A549 (cell line): ENCODE measurements around the gene MYLK2.

ENCODE experiments used
- NR3C1 ChIP-seq: fragments of >200 bp; sonication (Bioruptor Twin); formaldehyde crosslinking; IDR thresholded peaks from 3 replicates; pipeline ENCODE4 v1.6.1; 2017
- RARB ChIP-seq: fragments of 250-450 bp; sonication (Bioruptor Pico); IDR thresholded peaks from 2 replicates; pipeline ENCODE4 v1.8.0; 2021; ENCODE audit warnings: mild to moderate bottlenecking, moderate library complexity
- RNF2 ChIP-seq: fragments of 200-600 bp; sonication (generic); IDR thresholded peaks from 2 replicates; pipeline ENCODE4 v1.6.1; 2016; ENCODE audit warnings: low read depth, mild to moderate bottlenecking, antibody characterized with exemption, moderate library complexity, borderline replicate concordance
- ZFP36 ChIP-seq: fragments of 450-650 bp; IDR thresholded peaks from 2 replicates; pipeline ENCODE4 v1.6.1; 2014; ENCODE audit warnings: borderline replicate concordance; ENCODE audit not compliant: partially characterized antibody
- TF ChIP-seq, protein P1 (sequence below): fragments of >200 bp; sonication (Bioruptor Twin); formaldehyde crosslinking; IDR thresholded peaks from 3 replicates; pipeline ENCODE4 v1.5.1; 2016
- TF ChIP-seq, protein P2 (sequence below): fragments of 250-450 bp; sonication (Bioruptor Pico); IDR thresholded peaks from 2 replicates; pipeline ENCODE4 v1.5.0; 2020; ENCODE audit warnings: low read depth, mild to moderate bottlenecking, moderate library complexity
- TF ChIP-seq, protein P3 (sequence below): fragments of 250-450 bp; sonication (Bioruptor Pico); IDR thresholded peaks from 2 replicates; pipeline ENCODE4 v1.5.0; 2021; ENCODE audit warnings: mild to moderate bottlenecking, moderate library complexity, borderline replicate concordance

DNA sequence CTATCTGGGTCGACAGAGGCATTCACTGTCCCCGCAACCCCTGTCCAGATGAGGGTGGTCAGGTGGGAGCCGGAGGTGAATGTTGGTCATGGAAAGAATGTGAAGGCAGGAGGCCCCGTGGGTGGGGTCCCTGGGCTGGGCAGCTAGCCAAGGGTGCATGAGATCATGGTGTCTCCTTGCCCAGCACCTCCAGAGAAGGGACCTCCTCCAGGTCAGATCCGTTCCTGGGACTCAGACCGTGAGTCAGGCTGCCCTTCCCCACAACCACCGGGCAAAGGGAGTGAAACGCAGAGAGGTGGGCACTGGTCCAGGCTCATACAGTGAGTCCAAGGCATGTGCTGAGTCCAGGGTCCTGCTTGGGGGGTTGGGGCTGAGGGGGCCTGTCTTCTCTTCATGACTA is 22.8 kb downstream of the MYLK2 start:
- TF ChIP-seq NR3C1 = no peak
- TF ChIP-seq, protein P1, sequence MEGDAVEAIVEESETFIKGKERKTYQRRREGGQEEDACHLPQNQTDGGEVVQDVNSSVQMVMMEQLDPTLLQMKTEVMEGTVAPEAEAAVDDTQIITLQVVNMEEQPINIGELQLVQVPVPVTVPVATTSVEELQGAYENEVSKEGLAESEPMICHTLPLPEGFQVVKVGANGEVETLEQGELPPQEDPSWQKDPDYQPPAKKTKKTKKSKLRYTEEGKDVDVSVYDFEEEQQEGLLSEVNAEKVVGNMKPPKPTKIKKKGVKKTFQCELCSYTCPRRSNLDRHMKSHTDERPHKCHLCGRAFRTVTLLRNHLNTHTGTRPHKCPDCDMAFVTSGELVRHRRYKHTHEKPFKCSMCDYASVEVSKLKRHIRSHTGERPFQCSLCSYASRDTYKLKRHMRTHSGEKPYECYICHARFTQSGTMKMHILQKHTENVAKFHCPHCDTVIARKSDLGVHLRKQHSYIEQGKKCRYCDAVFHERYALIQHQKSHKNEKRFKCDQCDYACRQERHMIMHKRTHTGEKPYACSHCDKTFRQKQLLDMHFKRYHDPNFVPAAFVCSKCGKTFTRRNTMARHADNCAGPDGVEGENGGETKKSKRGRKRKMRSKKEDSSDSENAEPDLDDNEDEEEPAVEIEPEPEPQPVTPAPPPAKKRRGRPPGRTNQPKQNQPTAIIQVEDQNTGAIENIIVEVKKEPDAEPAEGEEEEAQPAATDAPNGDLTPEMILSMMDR = no peak
- no peak for TF ChIP-seq RNF2
- no peak for TF ChIP-seq ZFP36
- TF ChIP-seq, protein P2, sequence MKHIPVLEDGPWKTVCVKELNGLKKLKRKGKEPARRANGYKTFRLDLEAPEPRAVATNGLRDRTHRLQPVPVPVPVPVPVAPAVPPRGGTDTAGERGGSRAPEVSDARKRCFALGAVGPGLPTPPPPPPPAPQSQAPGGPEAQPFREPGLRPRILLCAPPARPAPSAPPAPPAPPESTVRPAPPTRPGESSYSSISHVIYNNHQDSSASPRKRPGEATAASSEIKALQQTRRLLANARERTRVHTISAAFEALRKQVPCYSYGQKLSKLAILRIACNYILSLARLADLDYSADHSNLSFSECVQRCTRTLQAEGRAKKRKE = no peak
- TF ChIP-seq, protein P3, sequence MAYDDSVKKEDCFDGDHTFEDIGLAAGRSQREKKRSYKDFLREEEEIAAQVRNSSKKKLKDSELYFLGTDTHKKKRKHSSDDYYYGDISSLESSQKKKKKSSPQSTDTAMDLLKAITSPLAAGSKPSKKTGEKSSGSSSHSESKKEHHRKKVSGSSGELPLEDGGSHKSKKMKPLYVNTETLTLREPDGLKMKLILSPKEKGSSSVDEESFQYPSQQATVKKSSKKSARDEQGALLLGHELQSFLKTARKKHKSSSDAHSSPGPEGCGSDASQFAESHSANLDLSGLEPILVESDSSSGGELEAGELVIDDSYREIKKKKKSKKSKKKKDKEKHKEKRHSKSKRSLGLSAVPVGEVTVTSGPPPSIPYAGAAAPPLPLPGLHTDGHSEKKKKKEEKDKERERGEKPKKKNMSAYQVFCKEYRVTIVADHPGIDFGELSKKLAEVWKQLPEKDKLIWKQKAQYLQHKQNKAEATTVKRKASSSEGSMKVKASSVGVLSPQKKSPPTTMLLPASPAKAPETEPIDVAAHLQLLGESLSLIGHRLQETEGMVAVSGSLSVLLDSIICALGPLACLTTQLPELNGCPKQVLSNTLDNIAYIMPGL (CRISPR knock-in tag) = no peak
- TF ChIP-seq RARB = no peak
